Parathyroid adenoma (tissue), 2 donors: ENCODE results near the gene UCK1.

ENCODE experiments used
- H2AFZ ChIP-seq: fragments of 300-600 bp; sonication (generic); one replicate; pipeline ENCODE4 v1.7.0; 2017; ENCODE audit warnings: antibody characterized with exemption, mild to moderate bottlenecking
- H3K27ac ChIP-seq: fragments of 300-600 bp; sonication (generic); one replicate; pipeline ENCODE4 v1.7.0; 2017
- H3K27me3 ChIP-seq: fragments of 300-600 bp; sonication (generic); one replicate; pipeline ENCODE4 v1.7.0; 2017; ENCODE audit warnings: low read length; ENCODE audit not compliant: control insufficient read depth, insufficient read depth
- H3K36me3 ChIP-seq: fragments of 300-600 bp; sonication (generic); one replicate; pipeline ENCODE4 v1.7.0; 2017; ENCODE audit warnings: low read length; ENCODE audit not compliant: control insufficient read depth, insufficient read depth
- H3K4me1 ChIP-seq: fragments of 300-600 bp; sonication (generic); one replicate; pipeline ENCODE4 v1.7.0; 2017; ENCODE audit warnings: control low read depth
- H3K4me2 ChIP-seq: fragments of 300-600 bp; sonication (generic); one replicate; pipeline ENCODE4 v1.7.0; 2017; ENCODE audit warnings: low read length
- H3K4me3 ChIP-seq: fragments of 300-600 bp; sonication (generic); one replicate; pipeline ENCODE4 v1.7.0; 2017; ENCODE audit warnings: low read depth, low read length
- H3K79me2 ChIP-seq: fragments of 300-600 bp; sonication (generic); one replicate; pipeline ENCODE4 v1.7.0; 2017; ENCODE audit warnings: control low read depth
- H3K9ac ChIP-seq: fragments of 300-600 bp; sonication (generic); one replicate; pipeline ENCODE4 v1.7.0; 2017; ENCODE audit warnings: mild to moderate bottlenecking
- H3K9me3 ChIP-seq: fragments of 300-600 bp; sonication (generic); one replicate; pipeline ENCODE4 v1.7.0; 2017; ENCODE audit warnings: low read length; ENCODE audit not compliant: control insufficient read depth
- TF ChIP-seq, protein P1 (sequence below): fragments of 300-600 bp; sonication (generic); IDR thresholded peaks from one replicate; pipeline ENCODE4 v1.7.0; 2017; ENCODE audit warnings: antibody characterized with exemption, mild to moderate bottlenecking
- donor health status: primary hyperparathyroidism.

The UCK1 gene

DNA sequence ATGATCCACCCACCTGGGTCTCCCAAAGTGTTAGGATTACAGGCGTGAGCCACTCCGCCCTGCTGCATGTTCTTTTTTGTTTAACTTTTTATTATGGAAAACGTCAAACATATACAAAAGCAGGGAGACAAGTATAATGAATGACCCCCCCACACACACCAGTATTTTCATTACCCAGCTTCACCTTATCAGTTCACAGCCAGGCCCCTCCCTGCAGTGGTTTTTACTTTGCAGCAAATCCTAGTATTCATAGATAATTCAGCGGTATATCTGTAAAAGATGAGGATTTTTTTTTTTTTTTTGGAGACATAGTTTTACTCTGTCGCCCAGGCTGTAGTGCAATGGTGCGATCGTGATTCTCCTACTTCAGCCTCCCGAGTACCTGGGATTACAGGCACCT, 26.1 kb downstream of the UCK1 start:
- Histone ChIP-seq H3K27me3 (no peaks in the 10 kb centered on the region), H3K4me1 (peaks cover 2% of the 10 kb centered on the region), H3K4me2 (no peak overlapping the region), H3K9ac (no peak overlapping the region), H3K27ac (no peak overlapping the region), H3K36me3 (no peaks in the 10 kb centered on the region), H3K9me3 (no peaks in the 10 kb centered on the region), H3K4me3 (no peak overlapping the region), H2AFZ (no peak overlapping the region), H3K79me2 (peaks cover 2% of the 10 kb centered on the region)
- TF ChIP-seq, protein P1, sequence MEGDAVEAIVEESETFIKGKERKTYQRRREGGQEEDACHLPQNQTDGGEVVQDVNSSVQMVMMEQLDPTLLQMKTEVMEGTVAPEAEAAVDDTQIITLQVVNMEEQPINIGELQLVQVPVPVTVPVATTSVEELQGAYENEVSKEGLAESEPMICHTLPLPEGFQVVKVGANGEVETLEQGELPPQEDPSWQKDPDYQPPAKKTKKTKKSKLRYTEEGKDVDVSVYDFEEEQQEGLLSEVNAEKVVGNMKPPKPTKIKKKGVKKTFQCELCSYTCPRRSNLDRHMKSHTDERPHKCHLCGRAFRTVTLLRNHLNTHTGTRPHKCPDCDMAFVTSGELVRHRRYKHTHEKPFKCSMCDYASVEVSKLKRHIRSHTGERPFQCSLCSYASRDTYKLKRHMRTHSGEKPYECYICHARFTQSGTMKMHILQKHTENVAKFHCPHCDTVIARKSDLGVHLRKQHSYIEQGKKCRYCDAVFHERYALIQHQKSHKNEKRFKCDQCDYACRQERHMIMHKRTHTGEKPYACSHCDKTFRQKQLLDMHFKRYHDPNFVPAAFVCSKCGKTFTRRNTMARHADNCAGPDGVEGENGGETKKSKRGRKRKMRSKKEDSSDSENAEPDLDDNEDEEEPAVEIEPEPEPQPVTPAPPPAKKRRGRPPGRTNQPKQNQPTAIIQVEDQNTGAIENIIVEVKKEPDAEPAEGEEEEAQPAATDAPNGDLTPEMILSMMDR = no peak

DNA sequence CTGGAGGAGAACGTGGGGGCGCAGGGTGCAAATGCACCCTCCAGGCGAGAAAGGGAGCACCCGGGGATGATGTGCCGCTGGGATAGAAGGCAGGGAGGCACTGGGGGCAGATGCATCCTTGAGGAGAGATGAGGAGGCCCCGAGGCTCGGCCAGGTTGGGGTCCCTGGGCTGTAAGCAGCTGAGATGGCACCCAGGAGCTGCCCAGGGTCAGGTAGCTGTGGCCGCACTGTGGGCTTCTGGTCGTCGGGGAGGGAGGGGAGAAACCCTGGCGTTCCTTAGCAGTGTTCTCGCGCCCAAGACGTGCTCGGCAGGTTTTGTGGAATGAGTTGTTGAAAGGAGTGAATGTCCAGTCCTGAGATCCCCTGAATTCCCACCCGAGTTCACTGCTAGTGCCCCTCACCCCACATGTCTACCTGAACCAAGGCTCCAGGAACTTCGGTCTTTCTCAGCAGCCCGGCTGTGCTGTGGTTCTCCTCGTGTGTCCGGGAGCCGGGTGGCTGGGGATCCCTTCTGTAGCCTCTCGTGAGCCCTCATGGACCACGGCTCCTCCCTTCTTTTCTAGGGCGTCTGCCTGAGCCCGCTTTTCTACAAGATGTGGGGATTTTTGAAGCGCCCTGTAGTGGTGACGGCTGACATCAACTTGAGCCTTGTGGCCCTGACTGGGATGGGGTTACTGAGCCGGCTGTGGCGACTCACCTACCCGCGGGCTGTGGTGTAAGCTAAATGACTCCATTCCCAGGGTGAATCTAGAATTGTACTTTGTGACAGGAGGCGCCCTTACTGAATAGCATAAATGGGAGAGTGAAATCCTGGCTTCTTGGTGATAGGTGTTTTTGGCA, 27.2 kb downstream of the UCK1 start:
- no peak overlapping the region for H3K27ac ChIP-seq
- H3K4me3 ChIP-seq = peak overlapping the region; percentile 95
- H3K4me2 ChIP-seq = peak overlapping the region; percentile 92
- no peaks in the 10 kb centered on the region for H3K9me3 ChIP-seq
- TF ChIP-seq, protein P1 = no peak
- peaks cover 2% of the 10 kb centered on the region for H3K4me1 ChIP-seq
- no peaks in the 10 kb centered on the region for H3K36me3 ChIP-seq
- peak overlapping the region; percentile 92 for H2AFZ ChIP-seq
- H3K27me3 ChIP-seq = no peaks in the 10 kb centered on the region
- H3K79me2 ChIP-seq = peaks cover 2% of the 10 kb centered on the region
- no peak overlapping the region for H3K9ac ChIP-seq

DNA sequence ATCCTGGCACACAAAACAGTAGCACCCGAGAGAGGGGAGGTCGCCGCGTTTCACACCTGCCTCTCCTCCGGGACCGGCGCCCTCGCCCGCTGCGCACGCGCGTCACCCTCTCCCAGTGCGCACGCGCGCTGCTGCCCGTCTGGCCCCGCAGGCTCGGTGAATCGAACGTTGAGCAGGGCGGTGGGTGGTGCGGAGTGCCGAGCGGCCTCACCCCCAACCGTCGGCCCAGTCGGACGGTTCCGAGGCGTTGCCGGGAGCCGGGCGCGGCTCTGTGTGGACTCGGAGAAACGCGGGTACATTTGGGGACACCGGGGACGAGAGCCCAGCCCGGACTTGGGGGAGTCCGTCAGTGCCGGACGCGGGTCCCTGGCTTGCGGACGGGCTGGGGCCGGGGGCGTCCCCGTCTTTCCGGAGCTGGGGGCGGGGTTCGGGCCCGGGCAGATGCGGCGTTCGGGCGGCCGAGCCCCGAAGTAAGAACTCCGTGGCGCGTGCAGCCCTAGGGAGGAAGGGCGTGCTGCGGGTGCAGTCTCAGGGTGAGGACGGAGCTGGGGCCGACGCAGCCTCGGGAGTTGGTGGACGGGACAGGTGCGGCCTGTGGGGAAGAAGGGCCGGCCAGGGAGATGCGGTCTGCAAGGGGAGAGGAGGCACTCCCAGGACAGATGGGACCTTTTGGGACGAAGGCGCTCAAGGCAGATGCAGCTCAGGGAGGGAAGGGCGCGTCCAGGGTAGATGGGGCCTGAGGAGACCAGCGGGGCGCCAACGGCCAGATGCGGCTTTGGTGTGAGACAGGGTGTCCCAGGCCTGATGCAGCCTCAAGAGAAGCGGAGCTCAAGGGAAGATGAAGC, 28.1 kb downstream of the UCK1 start, which contains the start of gene POMT1:
POMT1 (plus strand) TSS at position 138 of the 845 bp plus-strand sequence. CDS start 1,301 bp downstream, outside the sequence.
- no peaks in the 10 kb centered on the region for H3K9me3 ChIP-seq

DNA sequence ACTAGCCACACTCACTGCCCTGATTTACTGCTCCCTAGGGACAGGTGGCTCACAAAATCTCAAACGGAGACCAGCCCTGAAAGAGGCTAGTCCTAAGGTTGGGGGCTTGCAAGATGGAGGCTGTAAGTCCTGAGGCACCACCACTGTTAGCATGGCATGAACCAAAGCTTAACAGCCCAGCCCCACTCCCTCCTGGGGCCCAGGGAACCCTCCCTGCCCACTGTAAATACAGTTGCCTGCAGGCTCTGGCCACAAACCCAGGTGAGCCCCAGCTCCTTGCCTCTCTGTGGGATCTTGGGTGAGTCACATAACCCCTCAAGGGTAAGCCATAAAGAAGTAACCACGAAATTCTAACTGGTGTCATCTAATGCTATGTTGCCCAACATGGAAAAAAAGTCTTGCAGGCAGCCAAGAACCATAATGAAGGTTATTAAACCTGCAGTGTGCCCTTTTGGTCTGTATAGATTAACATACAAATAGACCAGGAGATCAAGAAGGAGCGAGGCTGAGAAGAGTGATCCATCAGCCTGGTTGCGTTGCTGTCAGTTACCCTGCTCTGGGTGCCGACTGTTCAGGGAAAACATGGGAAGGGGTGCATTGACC, 30.0 kb downstream of the UCK1 start:
- peaks cover 2% of the 10 kb centered on the region for H3K4me1 ChIP-seq
- TF ChIP-seq, protein P1 = no peak
- H3K4me2 ChIP-seq = no peak overlapping the region
- H3K9me3 ChIP-seq = no peaks in the 10 kb centered on the region
- H3K79me2 ChIP-seq = peaks cover 2% of the 10 kb centered on the region
- H2AFZ ChIP-seq = no peak overlapping the region
- no peak overlapping the region for H3K27ac ChIP-seq
- H3K9ac ChIP-seq = no peak overlapping the region
- no peaks in the 10 kb centered on the region for H3K27me3 ChIP-seq
- H3K36me3 ChIP-seq = no peaks in the 10 kb centered on the region
- no peak overlapping the region for H3K4me3 ChIP-seq

More for the DNA sequence above, 28.1 kb downstream of the UCK1 start, which contains the start of gene POMT1:
- Histone ChIP-seq H3K79me2 (peaks cover 2% of the 10 kb centered on the region), H3K9ac (no peak within 1 kb of the TSS), H3K27ac (no peak within 1 kb of the TSS), H3K27me3 (no peaks in the 10 kb centered on the region), H3K4me3 (peak within 1 kb of the TSS; percentile 95), H3K4me2 (peak within 1 kb of the TSS; percentile 92), H3K36me3 (no peaks in the 10 kb centered on the region), H3K4me1 (peaks cover 2% of the 10 kb centered on the region), H2AFZ (peak within 1 kb of the TSS; percentile 92)
- TF ChIP-seq, protein P1 = no peak
